ENCODE results near the gene COL4A4.

COL4A4 gene

GRCh38 chr2:227115761-227116160 is 48.2 kb downstream of the COL4A4 start:
- no peak for TF ChIP-seq CTCF (IDR thresholded peaks at IDR 0.05; ENCODE audit: borderline replicate concordance, control extremely low read depth, extremely low read depth, insufficient read depth, missing control alignments)
- no peak for DNase-seq (ENCODE audit: low spot score)
- in situ Hi-C loops (cut with MboI; ENCODE audit: low sequenced_read_pairs, unreplicated experiment), result loop anchor here (25.0 kb wide), 2 partner anchors 303 to 1228 kb away; no protein-coding TSS in a partner anchor

GRCh38 chr2:227106845-227107759 is 56.9 kb downstream of the COL4A4 start:
- DNase-seq (ENCODE audit: low spot score), result peak; percentile 35
- in situ Hi-C loops (cut with MboI; ENCODE audit: low sequenced_read_pairs, unreplicated experiment), result loop anchor here (25.0 kb wide), 2 partner anchors 295 to 1220 kb away; no protein-coding TSS in a partner anchor
- TF ChIP-seq CTCF (IDR thresholded peaks at IDR 0.05; ENCODE audit: borderline replicate concordance, control extremely low read depth, extremely low read depth, insufficient read depth, missing control alignments), result peak; percentile 42

- TF ChIP-seq CTCF (IDR thresholded peaks at IDR 0.05; ENCODE audit: borderline replicate concordance, control extremely low read depth, extremely low read depth, insufficient read depth, missing control alignments), result no peak
- no peak for DNase-seq (ENCODE audit: low spot score)
- in situ Hi-C loops (cut with MboI; ENCODE audit: low sequenced_read_pairs, unreplicated experiment), result loop anchor here (25.0 kb wide), 2 partner anchors 291 to 1216 kb away; no protein-coding TSS in a partner anchor
Observed at GRCh38 chr2:227103583-227103982, 60.4 kb downstream of the COL4A4 start.

- DNase-seq (ENCODE audit: low spot score), result no peak
- in situ Hi-C loops (cut with MboI; ENCODE audit: low sequenced_read_pairs, unreplicated experiment), result no loop called here
- no peak for TF ChIP-seq CTCF (IDR thresholded peaks at IDR 0.05; ENCODE audit: borderline replicate concordance, control extremely low read depth, extremely low read depth, insufficient read depth, missing control alignments)
Observed at GRCh38 chr2:227099340-227099739, 64.7 kb downstream of the COL4A4 start.

- TF ChIP-seq CTCF (IDR thresholded peaks at IDR 0.05; ENCODE audit: borderline replicate concordance, control extremely low read depth, extremely low read depth, insufficient read depth, missing control alignments), result no peak
- no peak for DNase-seq (ENCODE audit: low spot score)
- in situ Hi-C loops (cut with MboI; ENCODE audit: low sequenced_read_pairs, unreplicated experiment), result no loop called here
Observed at GRCh38 chr2:227098162-227098515, 65.9 kb downstream of the COL4A4 start.

- no peak for TF ChIP-seq CTCF (IDR thresholded peaks at IDR 0.05; ENCODE audit: borderline replicate concordance, control extremely low read depth, extremely low read depth, insufficient read depth, missing control alignments)
- in situ Hi-C loops (cut with MboI; ENCODE audit: low sequenced_read_pairs, unreplicated experiment), result no loop called here
Observed at GRCh38 chr2:227097495-227098161, 66.4 kb downstream of the COL4A4 start.

More at GRCh38 chr2:227097495-227098161, 66.4 kb downstream of the COL4A4 start:
- DNase-seq (ENCODE audit: low spot score), result no peak
